NB4 (cell line): ENCODE data around the gene AHCTF1.

Source experiments
- CTCF ChIP-seq: IDR thresholded peaks from one replicate; pipeline ENCODE4 v1.5.1; 2012; ENCODE audit warnings: low read depth, low read length
- MYC ChIP-seq: IDR thresholded peaks from 2 replicates; pipeline ENCODE4 v1.6.1; 2011; ENCODE audit warnings: low read depth, low read length
- POLR2A ChIP-seq: IDR thresholded peaks from 2 replicates; pipeline ENCODE4 v1.6.1; 2011; ENCODE audit warnings: mild to moderate bottlenecking; ENCODE audit not compliant: insufficient read length; ENCODE audit errors: extremely low read depth
- TF ChIP-seq, protein P1 (sequence below): IDR thresholded peaks from 2 replicates; pipeline ENCODE4 v1.6.1; 2011; ENCODE audit warnings: low read depth, low read length

DNA sequence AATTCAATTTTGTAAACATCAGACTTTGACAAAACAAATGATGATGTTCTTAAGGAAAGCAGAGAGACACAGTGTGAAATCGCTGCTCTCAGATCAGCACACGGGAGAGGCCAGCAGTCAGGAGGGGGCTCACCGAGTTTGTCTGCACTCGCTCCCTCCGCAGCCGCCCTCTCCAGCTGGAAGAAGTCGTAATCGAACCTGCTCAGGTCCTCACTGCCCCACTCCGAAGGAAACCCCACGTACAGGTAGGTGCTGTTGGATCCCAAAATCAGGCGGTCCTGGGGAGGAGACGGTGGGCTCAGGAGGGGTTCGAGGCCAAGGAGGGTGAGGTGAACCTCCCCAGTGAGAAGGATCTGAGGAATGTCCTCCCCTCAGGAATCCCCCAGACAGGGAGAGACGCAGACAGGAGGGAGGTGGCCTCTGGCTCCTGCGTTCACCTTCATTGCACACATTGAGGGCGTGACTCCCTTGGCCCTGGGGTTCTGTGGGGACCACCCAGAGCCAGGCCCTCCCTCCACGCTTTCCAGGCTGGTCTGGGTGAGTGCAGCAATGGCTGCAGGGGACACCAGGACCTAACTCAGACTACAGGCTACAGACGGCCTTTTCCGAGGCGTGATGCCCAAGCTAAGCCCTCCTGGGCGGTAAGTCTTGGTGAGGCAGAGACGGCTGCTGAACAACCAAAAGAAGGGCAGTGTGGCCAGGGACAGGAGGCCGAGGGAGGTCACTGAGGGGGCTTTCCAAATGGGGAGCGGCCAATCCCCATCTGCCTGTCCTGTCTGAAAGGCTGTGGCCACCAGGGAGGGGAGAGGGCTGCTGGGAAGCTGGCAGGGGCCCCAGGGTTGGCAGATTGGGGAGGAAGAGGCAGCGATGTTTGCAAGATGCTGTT lies 142.1 kb downstream of the AHCTF1 start:
- TF ChIP-seq CTCF, result no peak
- TF ChIP-seq, protein P1, sequence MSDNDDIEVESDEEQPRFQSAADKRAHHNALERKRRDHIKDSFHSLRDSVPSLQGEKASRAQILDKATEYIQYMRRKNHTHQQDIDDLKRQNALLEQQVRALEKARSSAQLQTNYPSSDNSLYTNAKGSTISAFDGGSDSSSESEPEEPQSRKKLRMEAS, result no peak
- no peak for TF ChIP-seq POLR2A
- no peak for TF ChIP-seq MYC
